Activated naive CD8-positive, alpha-beta T cell treated with anti-CD3 and anti-CD28 coated beads, Interleukin-2, amount 10 ng/mL, durations not matched to agents 7 days and 5 days (primary cell): ENCODE results near the gene GPRASP2. TPM values are rescaled to one million over a fixed set of nuclear protein-coding genes. Genes with fewer than 3 reads are reported as not detected.

Experiments
- total RNA-seq, 2 experiments: library from RNA; stranded (reverse); gene quantifications; one replicate each; pipeline ENCODE4 v1.2.3, GENCODE V29; 2021

GPRASP2 gene
- total RNA-seq, 2 experiments from 2014 or later = 0.77 to 0.89 TPM

Other genes with a start within 250 kb of the GPRASP2 start
- not detected for gene TCP11X2, start 240.6 kb upstream of the GPRASP2 start, total RNA-seq
- under 1 TPM in 1 of 2 experiments, not detected in 1; 0.62 TPM for gene TMSB15A, start 195.7 kb upstream of the GPRASP2 start, total RNA-seq
- gene ARMCX5, start 112.9 kb upstream of the GPRASP2 start, total RNA-seq = 1 to 10 TPM; 7.1 to 8.2 TPM
- gene GPRASP1, start 61.0 kb upstream of the GPRASP2 start, total RNA-seq = 10 to 100 TPM; 12.7 to 14.0 TPM
- 1 to 10 TPM; 2.0 to 2.2 TPM for gene GPRASP3, start 8.3 kb downstream of the GPRASP2 start, total RNA-seq
- under 1 TPM; 0.33 to 0.60 TPM for gene RAB40AL, start 224.8 kb downstream of the GPRASP2 start, total RNA-seq